Fibroblast of pulmonary artery (primary cell): ENCODE results near the gene IL37.
"Not testable (repeated sequence)": the region's sequence is repeated elsewhere in the genome, so short reads cannot be mapped to it uniquely, and the experiment has no call there.

ENCODE experiments used
- DNase-seq: peaks from one replicate; pipeline ENCODE4 v3.0.0-alpha.2; 2010; ENCODE audit warnings: low read depth
- H3K4me3 ChIP-seq: replicated peaks from 2 replicates; pipeline ENCODE4 v1.5.1; 2011; ENCODE audit warnings: low read depth, mild to moderate bottlenecking, control low read depth, low read length, moderate library complexity
- CTCF ChIP-seq: IDR thresholded peaks from 2 replicates; pipeline ENCODE4 v1.5.1; 2011; ENCODE audit warnings: mild to moderate bottlenecking, control low read depth, low read length, inconsistent platforms; ENCODE audit errors: missing control alignments

The IL37 gene

GRCh38 chr2:112902816-112903215 is 8.1 kb upstream of the IL37 start:
- no peak for TF ChIP-seq CTCF
- H3K4me3 ChIP-seq = no peak overlapping the region
- no peak for DNase-seq

GRCh38 chr2:112904883-112905282 is 6.1 kb upstream of the IL37 start:
- no peak for DNase-seq
- TF ChIP-seq CTCF = no peak
- H3K4me3 ChIP-seq = no peak overlapping the region

GRCh38 chr2:112906276-112906675 is 4.7 kb upstream of the IL37 start:
- DNase-seq = no peak
- H3K4me3 ChIP-seq = no peak overlapping the region
- no peak for TF ChIP-seq CTCF

- DNase-seq = no peak
Observed at GRCh38 chr2:112907001-112907949, 3.7 kb upstream of the IL37 start.

GRCh38 chr2:112908559-112908958 is 2.4 kb upstream of the IL37 start:
- not testable (repeated sequence) for DNase-seq, H3K4me3 ChIP-seq

More at GRCh38 chr2:112907001-112907949, 3.7 kb upstream of the IL37 start:
- TF ChIP-seq CTCF = no peak
- H3K4me3 ChIP-seq = no peak overlapping the region

- no peak overlapping the region for H3K4me3 ChIP-seq
- no peak for DNase-seq
- no peak for TF ChIP-seq CTCF
Observed at GRCh38 chr2:112910219-112910618, 746 bp upstream of the IL37 start.

- DNase-seq = no peak
- no peak overlapping the region for H3K4me3 ChIP-seq
- TF ChIP-seq CTCF = no peak
Observed at GRCh38 chr2:112912403-112912802, 1.4 kb downstream of the IL37 start.
